GM21825 (cell line): ENCODE measurements around the gene SMOC2.
"Not testable (repeated sequence)": the region's sequence is repeated elsewhere in the genome, so short reads cannot be mapped to it uniquely, and the experiment has no call there.

Source experiments
- ATAC-seq: cut with Tn5 transposase; IDR thresholded peaks from one replicate; pipeline ENCODE4 v1.9.1; 2021; ENCODE audit warnings: mild to moderate bottlenecking, moderate library complexity; ENCODE audit not compliant: unreplicated experiment

The SMOC2 gene

GRCh38 chr6:168570211-168570610 lies 129.2 kb downstream of the SMOC2 start:
- no peak for ATAC-seq

GRCh38 chr6:168571268-168571667 lies 130.3 kb downstream of the SMOC2 start:
- ATAC-seq, result no peak

GRCh38 chr6:168573276-168573835 lies 132.4 kb downstream of the SMOC2 start:
- not testable (repeated sequence) for ATAC-seq

GRCh38 chr6:168574075-168574698 lies 133.2 kb downstream of the SMOC2 start:
- ATAC-seq, result no peak

- no peak for ATAC-seq
Observed at GRCh38 chr6:168574699-168575195, 133.8 kb downstream of the SMOC2 start.

- ATAC-seq, result no peak
Observed at GRCh38 chr6:168575346-168576098, 134.5 kb downstream of the SMOC2 start.

GRCh38 chr6:168576388-168576787 lies 135.4 kb downstream of the SMOC2 start:
- ATAC-seq, result no peak

GRCh38 chr6:168577496-168577895 lies 136.5 kb downstream of the SMOC2 start:
- ATAC-seq, result no peak

GRCh38 chr6:168578036-168578435 lies 137.1 kb downstream of the SMOC2 start:
- no peak for ATAC-seq

- no peak for ATAC-seq
Observed at GRCh38 chr6:168581236-168581635, 140.3 kb downstream of the SMOC2 start.

- ATAC-seq, result no peak
Observed at GRCh38 chr6:168581706-168582105, 140.7 kb downstream of the SMOC2 start.

GRCh38 chr6:168582571-168582981 lies 141.6 kb downstream of the SMOC2 start:
- no peak for ATAC-seq

GRCh38 chr6:168583126-168583525 lies 142.1 kb downstream of the SMOC2 start:
- ATAC-seq, result no peak

- no peak for ATAC-seq
Observed at GRCh38 chr6:168583821-168584220, 142.8 kb downstream of the SMOC2 start.

GRCh38 chr6:168584249-168584648 lies 143.3 kb downstream of the SMOC2 start:
- no peak for ATAC-seq

GRCh38 chr6:168584671-168585070 lies 143.7 kb downstream of the SMOC2 start:
- ATAC-seq, result no peak

GRCh38 chr6:168585441-168585840 lies 144.5 kb downstream of the SMOC2 start:
- no peak for ATAC-seq

- ATAC-seq, result no peak
Observed at GRCh38 chr6:168589275-168589674, 148.3 kb downstream of the SMOC2 start.

- no peak for ATAC-seq
Observed at GRCh38 chr6:168590406-168590805, 149.4 kb downstream of the SMOC2 start.

- no peak for ATAC-seq
Observed at GRCh38 chr6:168596344-168596743, 155.4 kb downstream of the SMOC2 start.

- ATAC-seq, result no peak
Observed at GRCh38 chr6:168597471-168597875, 156.5 kb downstream of the SMOC2 start.
